ENCODE results near the gene HOXC13.

The HOXC13 gene

DNA sequence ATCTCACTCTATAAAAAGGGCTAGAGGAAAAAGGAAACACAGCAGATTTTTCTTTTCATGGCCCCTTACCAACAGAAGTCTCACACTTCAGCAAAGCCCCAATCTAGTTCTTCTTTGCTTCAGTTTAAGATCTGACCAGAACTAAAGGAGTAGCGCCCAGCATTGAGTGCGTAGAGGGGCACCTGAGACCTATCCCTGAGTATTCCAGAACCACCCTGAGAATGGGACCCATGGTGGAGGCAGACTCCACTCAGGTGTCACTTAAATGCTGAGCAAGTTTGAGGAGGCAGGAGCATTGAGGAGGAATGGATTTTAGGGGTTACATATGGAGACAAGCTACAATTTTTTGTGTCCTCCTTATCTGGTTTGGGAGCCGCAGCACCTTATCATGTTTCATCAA, 32.5 kb downstream of the HOXC13 start:
- no peak for FAIRE-seq

- no peak for FAIRE-seq
Observed at GRCh38 chr12:53971686-53972085, 33.1 kb downstream of the HOXC13 start.

GRCh38 chr12:53972152-53972702, 33.6 kb downstream of the HOXC13 start:
- FAIRE-seq = no peak

DNA sequence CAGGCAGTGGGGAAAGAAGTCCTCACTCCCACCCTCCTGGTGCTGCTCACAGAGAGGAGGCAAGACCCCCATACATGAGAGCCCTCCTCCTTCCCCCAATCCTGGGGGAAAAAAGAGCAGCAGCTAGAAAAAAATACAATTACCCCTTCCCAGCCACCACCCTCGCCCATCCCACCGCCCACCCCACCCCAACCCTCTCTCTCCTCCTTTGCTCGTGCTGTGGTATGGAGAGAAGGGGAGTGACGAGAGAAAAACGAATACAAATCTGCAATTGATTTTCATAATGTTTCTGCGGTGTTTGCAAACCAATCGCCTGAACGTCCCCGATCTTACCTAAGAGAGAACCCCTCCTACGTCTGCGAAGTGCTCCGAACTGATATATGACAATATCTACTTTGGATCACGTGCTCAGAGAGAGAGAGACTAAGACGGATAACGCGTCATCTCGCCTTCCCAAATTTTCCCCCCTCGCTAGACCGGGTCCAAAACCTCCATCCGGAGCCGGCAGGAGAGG, 34.1 kb downstream of the HOXC13 start, which contains the start of gene HOXC11:
Gene HOXC11, plus strand, starts transcription at position 405 of the 514 bp plus-strand sequence. CDS start 116 bp downstream, outside the sequence.
- FAIRE-seq = no peak

GRCh38 chr12:53973236-53974042, 34.8 kb downstream of the HOXC13 start:
- FAIRE-seq = no peak

DNA sequence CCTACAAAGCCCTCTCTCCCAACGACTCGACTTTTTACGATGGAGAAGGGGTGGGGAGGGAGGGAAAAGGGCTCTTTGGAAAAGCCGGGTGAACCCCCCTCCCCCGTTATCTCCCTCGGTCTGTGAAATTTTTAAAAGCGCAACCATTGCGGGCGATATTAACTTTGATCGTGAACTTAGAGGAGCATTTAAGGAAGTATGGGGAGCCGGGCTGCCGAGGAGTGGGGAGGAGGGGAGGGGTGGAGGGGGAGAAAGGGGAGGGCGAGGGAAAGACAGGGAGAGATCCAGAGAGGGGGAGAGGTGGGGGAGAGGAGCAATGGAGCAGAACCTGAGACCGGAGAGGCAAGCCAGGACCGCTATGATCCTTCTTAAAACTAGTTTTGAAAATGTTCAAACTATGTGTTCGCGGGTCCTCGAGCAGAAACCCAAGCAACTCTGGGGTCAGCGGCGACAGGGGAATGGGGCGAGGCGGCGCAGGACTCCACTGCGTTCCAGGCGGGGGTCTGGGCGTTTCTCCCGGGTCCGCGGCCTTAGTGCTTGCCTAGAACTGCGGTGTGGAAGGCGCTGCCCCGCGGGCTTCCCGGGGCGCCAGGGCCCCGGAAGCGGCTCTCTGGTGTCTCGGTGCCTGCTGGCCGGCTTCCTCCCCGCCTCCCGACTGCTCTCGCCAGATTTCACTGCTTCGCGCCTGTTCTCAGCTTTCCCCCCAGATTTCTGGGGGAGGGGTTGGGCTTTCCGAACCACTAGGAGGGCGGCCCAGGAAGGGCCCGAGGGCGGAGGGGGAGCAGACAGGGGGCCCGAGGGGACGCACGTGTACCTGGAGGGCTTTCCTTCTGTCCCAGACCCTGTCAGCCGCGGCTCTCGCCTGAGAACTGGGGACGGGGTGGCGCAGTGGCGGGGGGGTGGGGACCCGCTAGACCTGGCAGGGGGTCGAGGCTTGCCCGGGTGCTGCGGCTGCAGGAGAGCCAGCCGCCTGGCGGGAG, 35.7 kb downstream of the HOXC13 start, which contains the start of gene HOTAIR:
Gene HOTAIR, minus strand, starts transcription at position 871 of the 980 bp plus-strand sequence.
- FAIRE-seq = no peak

DNA sequence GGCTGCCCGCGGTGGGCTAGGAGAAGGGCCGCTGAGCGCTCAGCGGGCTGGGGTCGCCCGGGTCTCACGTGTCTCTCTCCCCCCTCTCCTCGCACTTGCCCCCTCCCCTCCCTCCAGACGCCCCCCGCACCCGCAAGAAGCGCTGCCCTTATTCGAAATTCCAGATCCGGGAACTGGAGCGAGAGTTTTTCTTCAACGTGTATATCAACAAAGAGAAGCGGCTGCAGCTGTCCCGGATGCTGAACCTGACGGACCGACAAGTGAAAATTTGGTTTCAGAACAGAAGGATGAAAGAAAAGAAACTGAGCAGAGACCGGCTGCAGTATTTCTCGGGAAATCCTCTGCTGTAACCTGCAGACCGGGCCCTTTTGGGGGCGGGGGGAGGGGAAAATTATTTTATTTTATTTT, 36.4 kb downstream of the HOXC13 start:
- no peak for FAIRE-seq

DNA sequence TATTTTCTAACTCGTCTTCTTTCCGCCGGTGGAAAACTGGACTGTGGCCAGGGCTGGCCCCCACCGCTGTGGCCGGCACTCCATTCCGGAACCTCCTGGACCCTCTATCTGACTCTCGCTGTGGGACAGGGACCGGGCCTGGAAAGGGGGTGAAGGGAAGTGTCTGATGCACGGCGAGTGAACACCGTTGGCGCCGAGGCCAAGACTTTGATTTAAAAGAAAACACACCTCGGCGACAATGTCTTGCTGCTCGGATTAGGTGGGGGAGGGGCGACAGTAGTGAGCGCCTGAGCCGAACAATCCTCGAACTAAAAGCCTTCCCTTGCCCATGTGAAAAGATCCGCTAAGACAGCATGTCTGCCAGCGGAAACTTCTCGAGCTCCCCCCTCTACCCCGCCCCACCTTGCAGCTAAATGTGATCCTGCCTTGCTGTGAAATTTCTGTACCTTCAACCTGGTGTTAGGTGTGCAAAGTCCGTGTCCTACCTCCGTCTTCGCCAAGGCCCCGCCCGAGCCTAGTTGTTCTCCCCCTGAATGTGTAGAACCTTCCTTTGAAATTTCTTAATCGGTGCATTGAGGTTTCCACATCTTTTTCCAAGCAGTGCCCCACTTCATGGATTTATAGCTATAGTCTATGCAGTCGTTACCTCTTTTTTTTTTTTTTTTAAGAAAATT, 37.0 kb downstream of the HOXC13 start:
- FAIRE-seq = no peak

DNA sequence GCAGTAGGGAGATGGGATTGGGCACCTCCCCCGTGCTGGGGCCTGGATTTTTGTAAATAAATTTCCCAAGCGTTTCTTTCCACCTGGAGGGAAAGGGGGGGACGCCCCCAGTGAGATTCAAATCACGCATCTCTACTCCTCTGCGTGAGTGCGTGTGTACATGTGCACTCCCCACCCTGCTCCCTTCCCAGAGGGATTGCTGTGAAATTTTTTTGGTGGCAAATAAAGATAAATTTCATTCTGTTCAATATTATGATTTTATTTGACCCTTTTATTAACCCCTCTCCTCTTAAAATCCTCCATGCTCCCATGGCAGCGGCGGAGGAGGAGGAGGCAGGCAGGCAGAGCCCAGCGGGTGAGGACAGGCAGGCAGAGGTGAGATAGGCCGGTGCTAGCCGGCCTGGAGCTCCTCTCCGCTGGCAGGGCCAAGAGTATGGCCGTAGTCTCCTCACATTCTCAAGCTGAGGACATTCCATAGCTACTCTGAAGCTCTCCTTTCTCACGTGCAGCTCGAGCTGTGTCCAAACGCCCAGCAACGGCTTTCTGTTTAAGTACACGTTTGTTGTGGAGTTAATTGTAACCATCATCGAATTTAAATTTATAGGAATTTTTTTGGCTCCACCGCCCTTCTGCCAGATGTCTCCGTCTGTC, 37.7 kb downstream of the HOXC13 start:
- no peak for FAIRE-seq

GRCh38 chr12:53976823-53977595, 38.4 kb downstream of the HOXC13 start:
- no peak for FAIRE-seq

DNA sequence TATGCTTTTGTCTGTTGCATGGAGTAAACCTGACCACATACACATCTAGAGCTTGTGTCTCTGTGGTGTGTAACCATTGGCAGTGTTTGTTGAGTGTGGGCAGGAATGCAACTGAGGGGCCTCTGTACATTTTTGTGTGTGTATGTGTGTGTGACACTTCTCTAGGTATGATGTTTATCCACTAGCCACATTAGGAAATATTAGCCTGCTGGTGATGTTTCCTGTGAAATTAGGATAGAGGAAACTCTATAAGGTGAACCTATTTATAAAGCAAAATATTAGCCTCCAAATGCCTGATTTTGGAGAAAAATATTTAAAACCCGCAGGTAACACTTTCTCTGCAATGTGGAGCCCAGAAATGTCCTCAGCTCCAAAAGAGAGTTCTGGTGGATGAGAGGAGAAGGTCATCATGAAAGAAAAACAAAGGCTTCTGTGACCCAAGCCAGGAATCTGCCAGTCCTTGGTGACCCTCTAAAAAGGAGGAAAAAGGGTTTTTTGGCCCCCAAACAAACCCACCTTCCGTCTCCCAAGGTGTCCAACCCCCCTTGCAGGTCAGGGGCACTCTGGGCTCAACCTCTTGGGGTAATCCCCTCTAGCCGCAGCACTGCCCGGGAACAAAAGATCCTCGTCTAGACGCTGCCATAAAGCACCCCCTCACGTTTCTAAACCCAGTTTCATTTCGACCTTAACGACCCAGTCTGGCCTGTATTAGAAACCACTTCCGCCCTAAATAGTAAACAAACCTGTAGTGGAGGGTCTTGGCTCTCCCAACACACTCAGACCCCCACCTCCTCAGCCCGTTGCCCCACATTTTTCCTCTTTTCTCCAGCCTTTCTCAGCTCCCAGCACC, 39.2 kb downstream of the HOXC13 start:
- no peak for FAIRE-seq

- no peak for FAIRE-seq
Observed at GRCh38 chr12:53978477-53979356, 40.1 kb downstream of the HOXC13 start.

- no peak for FAIRE-seq
Observed at GRCh38 chr12:53980104-53980801, 41.6 kb downstream of the HOXC13 start.

DNA sequence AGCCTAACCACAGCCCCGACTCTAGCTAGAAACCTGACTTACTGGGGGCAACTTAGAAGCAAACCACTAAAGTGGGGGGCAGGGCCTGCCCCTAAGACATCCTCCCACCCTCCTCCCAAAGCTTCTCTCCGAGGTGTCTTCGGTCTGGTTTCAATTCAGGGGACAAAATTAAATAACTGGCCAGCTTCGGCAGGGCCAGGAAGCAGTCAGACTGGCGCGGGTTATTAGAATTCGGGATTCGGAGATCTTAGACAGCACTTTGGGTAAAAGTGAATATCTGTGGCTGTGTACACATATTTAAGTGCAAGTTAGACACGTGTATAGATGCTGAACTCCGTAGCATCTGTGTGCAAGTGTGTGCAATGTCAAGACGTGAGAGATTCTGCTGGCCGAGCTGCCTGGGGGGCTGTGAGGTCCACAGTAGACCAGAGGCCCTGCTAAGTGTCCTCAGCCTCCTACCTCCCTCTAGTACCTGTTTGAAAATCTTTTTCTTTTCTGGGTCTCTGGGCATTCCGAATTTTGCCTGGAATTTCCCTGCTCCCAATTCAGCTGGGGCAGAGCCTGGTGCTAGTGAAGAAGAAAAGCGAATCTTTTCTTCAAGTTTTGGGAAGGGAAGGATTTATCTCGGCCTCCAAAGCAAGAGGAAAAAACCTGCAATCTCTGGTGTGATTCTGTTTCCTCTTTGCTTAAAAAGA, 42.3 kb downstream of the HOXC13 start:
- no peak for FAIRE-seq

DNA sequence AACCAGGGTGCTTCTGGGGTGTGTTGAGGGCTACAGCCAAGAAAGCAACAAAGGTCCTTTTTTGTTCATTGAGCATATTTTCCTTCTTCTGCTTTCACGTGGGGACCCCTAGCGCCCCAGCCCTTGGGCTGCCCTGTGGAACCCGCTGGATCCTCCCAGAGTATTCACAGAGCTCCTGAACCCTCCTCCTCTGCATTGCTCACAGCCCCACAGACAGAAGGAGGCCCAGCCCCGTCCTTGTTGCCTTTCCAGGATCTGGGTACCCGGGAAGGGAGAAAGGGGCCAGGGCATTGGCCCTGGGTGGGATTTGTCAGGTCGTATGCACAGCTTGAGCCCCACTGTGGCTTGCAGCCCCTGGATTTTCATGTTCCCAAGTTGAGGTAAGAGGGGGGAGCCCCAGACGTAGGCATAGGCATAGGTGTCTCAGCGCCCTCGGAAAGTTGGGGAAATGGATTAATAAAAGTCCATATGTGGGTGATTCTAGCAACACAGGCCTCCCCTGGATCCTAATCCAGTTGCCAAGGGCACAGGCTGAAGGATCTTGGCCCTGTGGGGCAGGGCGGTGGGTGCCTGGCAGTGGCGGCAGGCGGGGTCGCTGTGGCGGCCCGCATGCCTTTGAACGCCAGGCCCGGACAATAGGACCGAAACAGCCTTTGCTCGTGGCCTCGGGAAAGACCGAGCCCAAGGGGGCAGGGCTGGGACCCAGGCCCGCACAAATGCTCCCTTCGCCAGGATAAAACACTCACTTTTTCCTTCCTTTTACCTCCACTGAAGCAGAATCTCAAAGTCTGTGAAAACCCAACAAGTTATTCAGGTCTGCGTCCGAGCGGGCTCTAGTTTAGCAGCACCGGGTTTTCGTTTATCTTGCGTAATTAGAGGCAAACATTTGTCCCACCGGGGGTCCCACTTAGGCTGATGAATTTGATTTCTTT, 43.3 kb downstream of the HOXC13 start:
- FAIRE-seq = no peak
